ENCODE measurements around the gene TMEM126B.
"Not testable (repeated sequence)": the region's sequence is repeated elsewhere in the genome, so short reads cannot be mapped to it uniquely, and the experiment has no call there.

Gene TMEM126B

GRCh38 chr11:85647604-85648299 lies 19.4 kb downstream of the TMEM126B start, which contains the start of gene TMEM126A:
TMEM126A (plus strand) TSS chr11:85647967; CDS start chr11:85650256, 2,289 bp downstream.
- peak; percentile 68 for DNase-seq (ENCODE audit: low spot score)

- DNase-seq (ENCODE audit: low spot score) = no peak
These were observed 22.7 kb downstream of the TMEM126B start for GRCh38 chr11:85651118-85651517.

- DNase-seq (ENCODE audit: low spot score) = no peak
These were observed 24.5 kb downstream of the TMEM126B start for GRCh38 chr11:85652786-85653447.

GRCh38 chr11:85654343-85654742 lies 25.9 kb downstream of the TMEM126B start:
- not testable (repeated sequence) for DNase-seq (ENCODE audit: low spot score)

- DNase-seq (ENCODE audit: low spot score) = no peak
These were observed 28.4 kb downstream of the TMEM126B start for GRCh38 chr11:85656777-85657176.

- DNase-seq (ENCODE audit: low spot score) = no peak
These were observed 29.8 kb downstream of the TMEM126B start for GRCh38 chr11:85658180-85658579.

GRCh38 chr11:85661972-85662664 lies 33.7 kb downstream of the TMEM126B start:
- no peak for DNase-seq (ENCODE audit: low spot score)

- no peak for DNase-seq (ENCODE audit: low spot score)
These were observed 34.8 kb downstream of the TMEM126B start for GRCh38 chr11:85663080-85663752.

GRCh38 chr11:85663753-85664614 lies 35.6 kb downstream of the TMEM126B start:
- peak; percentile 48 for DNase-seq (ENCODE audit: low spot score)

- peak; percentile 84 for DNase-seq (ENCODE audit: low spot score)
These were observed 36.5 kb downstream of the TMEM126B start, which contains the start of gene CREBZF for GRCh38 chr11:85664615-85665481. CREBZF (minus strand) TSS chr11:85665129; CDS start chr11:85664875, 254 bp downstream.

- no peak for DNase-seq (ENCODE audit: low spot score)
These were observed 37.3 kb downstream of the TMEM126B start for GRCh38 chr11:85665733-85666132.

- no peak for DNase-seq (ENCODE audit: low spot score)
These were observed 38.3 kb downstream of the TMEM126B start for GRCh38 chr11:85666687-85667086.

GRCh38 chr11:85668157-85668556 lies 39.8 kb downstream of the TMEM126B start:
- DNase-seq (ENCODE audit: low spot score) = no peak

- DNase-seq (ENCODE audit: low spot score) = not testable (repeated sequence)
These were observed 42.7 kb downstream of the TMEM126B start for GRCh38 chr11:85670949-85671663.

GRCh38 chr11:85672105-85672902 lies 43.9 kb downstream of the TMEM126B start:
- no peak for DNase-seq (ENCODE audit: low spot score)

- DNase-seq (ENCODE audit: low spot score) = no peak
These were observed 45.0 kb downstream of the TMEM126B start for GRCh38 chr11:85673393-85673792.

- no peak for DNase-seq (ENCODE audit: low spot score)
These were observed 51.2 kb downstream of the TMEM126B start for GRCh38 chr11:85679576-85679975.

GRCh38 chr11:85680897-85681296 lies 52.5 kb downstream of the TMEM126B start:
- DNase-seq (ENCODE audit: low spot score) = no peak

Measured in kidney capillary endothelial cell (primary cell).